Gastrocnemius medialis (tissue), 4 donors: Measurements from ENCODE around the gene PGM1. TPM values are rescaled to one million over a fixed set of nuclear protein-coding genes. Genes with fewer than 3 reads are reported as not detected.

Experiments used
- ATAC-seq, 2 donors: fragments of 150-250 bp; one replicate each; pipeline ENCODE4 v1.9.1; 2016
- DNase-seq, 2 donors: peaks; one replicate each; pipeline ENCODE4 v3.0.0-alpha.2; 2019
- H3K27ac ChIP-seq, 4 donors: fragments of 200-600 bp; sonication (generic); 1 replicate in 1 of 4; 2 replicates in 3 of 4; pipeline ENCODE4 v1.5.1; 2016 to 2018; ENCODE audit warnings: mild to moderate bottlenecking in 2 of 4, moderate library complexity in 1 of 4
- H3K27me3 ChIP-seq, 3 donors: fragments of 200-600 bp; sonication (generic) in 2 of 3; 1 replicate in 1 of 3; 2 replicates in 2 of 3; pipeline versions ENCODE4 v1.5.1 to v1.6.0; 2016 to 2019; ENCODE audit warnings: mild to moderate bottlenecking in 1 of 3, moderate library complexity in 1 of 3
- H3K36me3 ChIP-seq, 2 donors: fragments of 200-600 bp; sonication (generic) in 1 of 2; one replicate each; pipeline ENCODE4 v1.5.1; 2017 to 2018
- H3K4me1 ChIP-seq, 2 donors: fragments of 200-600 bp; sonication (generic) in 1 of 2; one replicate each; pipeline ENCODE4 v1.5.1; 2016 to 2017; ENCODE audit warnings: mild to moderate bottlenecking in 2 of 2
- H3K4me3 ChIP-seq, 4 donors: fragments of 200-600 bp; sonication (generic) in 3 of 4; 1 replicate in 1 of 4; 2 replicates in 3 of 4; pipeline ENCODE4 v1.5.1; 2016 to 2019; ENCODE audit warnings: mild to moderate bottlenecking in 2 of 4
- H3K9me3 ChIP-seq, 3 donors: fragments of 200-600 bp; sonication (generic) in 2 of 3; 1 replicate in 1 of 3; 2 replicates in 2 of 3; pipeline ENCODE4 v1.5.1; 2016 to 2019
- CTCF ChIP-seq, 5 experiments: fragments of 450-650 bp in 3 of 5; fragments of 200-600 bp in 2 of 5; sonication (generic) in 2 of 5; IDR thresholded peaks in 4 of 5; conservative IDR thresholded peaks in 1 of 5; 1 replicate in 4 of 5; 2 replicates in 1 of 5; pipeline ENCODE4 v1.5.1; 2016 to 2019; ENCODE audit warnings: antibody characterized with exemption in 5 of 5, mild to moderate bottlenecking in 3 of 5, moderate library complexity in 3 of 5
- POLR2A ChIP-seq, 2 donors: fragments of 450-650 bp; IDR thresholded peaks; one replicate each; pipeline ENCODE4 v1.6.1; 2017; ENCODE audit warnings: antibody characterized with exemption in 2 of 2, mild to moderate bottlenecking in 2 of 2, moderate library complexity in 2 of 2
- in situ Hi-C, 4 donors: fragments of 200-750 bp; cut with MboI; loops; one replicate each; pipeline versions ENCODE4 v1.15.0 to v1.8.0; 2017; ENCODE audit warnings: low sequenced_read_pairs in 4 of 4
- intact Hi-C: fragments of 100-400 bp; cut with DNase I; formaldehyde crosslinking; loops from one replicate; pipeline ENCODE4 v1.15.1; 2023; ENCODE audit warnings: low total_unique reads
- total RNA-seq, 4 donors: library from RNA; depleted of rRNA; stranded (reverse); fragments of >200 nt; gene quantifications; one replicate each; pipeline versions ENCODE4 v1.1.0 to v1.2.3, GENCODE V29; 2016

Gene PGM1
- total RNA-seq, 4 donors from 2014 or later: 320 to 713 (median 666) TPM

- intact Hi-C loops (no loop called here), in situ Hi-C loops (loop anchor here in 2 of 4 donors (25.0 kb wide), 2 partner anchors 451 to 551 kb away; no protein-coding TSS in a partner anchor)
- TF ChIP-seq POLR2A (IDR thresholded peaks at IDR 0.05): no peak
- TF ChIP-seq CTCF (IDR thresholded peaks at IDR 0.05 in 4 of 5, conservative IDR thresholded peaks at IDR 0.05 in 1 of 5): no peak
These were observed 93.5 kb downstream of the PGM1 start for GRCh38 chr1:63686696-63687095.

GRCh38 chr1:63688302-63688890, 95.2 kb downstream of the PGM1 start:
- Histone ChIP-seq H3K27me3 (no peaks in the 10 kb centered on the region), H3K4me1 (peaks cover 5 to 7% of the 10 kb centered on the region in 2 donors), H3K4me3 (no peak overlapping the region), H3K27ac (no peak overlapping the region), H3K9me3 (no peaks in the 10 kb centered on the region), H3K36me3 (no peaks in the 10 kb centered on the region)
- in situ Hi-C loops: loop anchor here in 2 of 4 donors (25.0 kb wide), 2 partner anchors 449 to 549 kb away; no protein-coding TSS in a partner anchor
- ATAC-seq: no peak
- intact Hi-C loops: no loop called here
- no peak for DNase-seq
- TF ChIP-seq CTCF (IDR thresholded peaks at IDR 0.05 in 4 of 5, conservative IDR thresholded peaks at IDR 0.05 in 1 of 5) (no peak), POLR2A (IDR thresholded peaks at IDR 0.05) (no peak)

More at GRCh38 chr1:63686696-63687095, 93.5 kb downstream of the PGM1 start:
- H3K4me1 ChIP-seq: no peaks in the 10 kb centered on the region
- no peak overlapping the region for H3K4me3 ChIP-seq
- no peaks in the 10 kb centered on the region for H3K9me3 ChIP-seq
- DNase-seq (no peak), ATAC-seq (no peak)
- no peak overlapping the region for H3K27ac ChIP-seq
- no peaks in the 10 kb centered on the region for H3K36me3 ChIP-seq
- no peaks in the 10 kb centered on the region for H3K27me3 ChIP-seq

GRCh38 chr1:63690966-63691700, 97.9 kb downstream of the PGM1 start:
- DNase-seq (no peak), ATAC-seq (no peak)
- Histone ChIP-seq H3K36me3 (no peaks in the 10 kb centered on the region), H3K4me1 (peaks cover 5 to 7% of the 10 kb centered on the region in 2 donors), H3K9me3 (no peaks in the 10 kb centered on the region), H3K4me3 (no peak overlapping the region), H3K27ac (no peak overlapping the region), H3K27me3 (no peaks in the 10 kb centered on the region)
- intact Hi-C loops (loop anchor here (1.0 to 5.0 kb wide), 2 partner anchors 81 to 446 kb away; partner anchors contain the start of gene ROR1), in situ Hi-C loops (loop anchor here (10.0 to 25.0 kb wide), 4 partner anchors 444 to 554 kb away; no protein-coding TSS in a partner anchor)
- no peak for TF ChIP-seq CTCF (IDR thresholded peaks at IDR 0.05 in 4 of 5, conservative IDR thresholded peaks at IDR 0.05 in 1 of 5)
- no peak for TF ChIP-seq POLR2A (IDR thresholded peaks at IDR 0.05)

GRCh38 chr1:63691701-63692425, 98.7 kb downstream of the PGM1 start:
- ATAC-seq (peak; percentile 95 to 96), DNase-seq (peak; percentile 49 to 50)
- Histone ChIP-seq H3K27ac (no peak overlapping the region), H3K36me3 (no peaks in the 10 kb centered on the region), H3K4me1 (peaks cover 5 to 7% of the 10 kb centered on the region in 2 donors), H3K27me3 (no peaks in the 10 kb centered on the region), H3K9me3 (no peaks in the 10 kb centered on the region), H3K4me3 (no peak overlapping the region)
- in situ Hi-C loops: loop anchor here (10.0 to 25.0 kb wide), 4 partner anchors 443 to 553 kb away; no protein-coding TSS in a partner anchor
- intact Hi-C loops: loop anchor here (1.0 to 5.0 kb wide), 3 partner anchors 80 to 554 kb away; partner anchors contain the start of gene ROR1
- TF ChIP-seq CTCF (IDR thresholded peaks at IDR 0.05 in 4 of 5, conservative IDR thresholded peaks at IDR 0.05 in 1 of 5): peak; percentile 59 to 78 (median 65)
- TF ChIP-seq POLR2A (IDR thresholded peaks at IDR 0.05): no peak
